Ramos (cell line): ENCODE measurements around the gene GTF2I.
"Not testable (repeated sequence)": the region's sequence is repeated elsewhere in the genome, so short reads cannot be mapped to it uniquely, and the experiment has no call there.

ENCODE experiments used
- in situ Hi-C: fragments of 300-500 bp; cut with MboI; formaldehyde crosslinking; loops from one replicate; pipeline ENCODE4 v1.14.3; 2022; ENCODE audit warnings: low sequenced_read_pairs; ENCODE audit not compliant: unreplicated experiment

The GTF2I gene

DNA sequence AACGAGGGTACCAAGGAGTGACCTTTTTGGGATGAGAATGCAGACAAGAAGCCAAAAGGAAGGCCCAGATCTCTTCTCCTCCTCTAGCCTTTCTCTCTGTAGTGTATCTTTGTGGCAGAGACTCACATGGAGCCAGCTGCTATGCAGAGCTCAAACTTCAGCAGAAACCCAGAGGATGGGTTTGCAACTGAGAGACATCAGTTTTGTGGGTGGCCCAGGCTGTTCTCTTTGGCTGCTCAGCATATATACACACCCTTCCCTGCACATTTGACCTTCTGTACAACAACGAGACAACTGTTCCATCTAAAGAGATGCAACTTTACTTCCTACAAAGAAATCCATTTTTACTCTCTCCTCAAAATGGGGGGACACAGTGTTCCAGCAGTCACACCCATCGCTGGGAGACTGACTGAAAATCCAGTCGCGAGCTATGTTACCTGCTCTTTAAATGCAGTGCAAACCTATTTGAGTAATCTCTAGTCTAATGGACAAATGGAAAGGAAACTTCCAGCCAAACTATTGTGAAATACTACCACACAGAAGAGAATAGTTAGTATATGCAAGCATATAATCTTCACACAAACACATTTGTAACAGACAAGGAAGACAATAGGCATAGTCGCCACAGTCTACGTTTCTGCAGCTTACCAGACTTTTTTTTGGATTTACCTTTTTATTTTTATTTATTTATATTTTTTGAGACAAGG lies 51.2 kb downstream of the GTF2I start:
- in situ Hi-C loops, result no loop called here

- in situ Hi-C loops, result no loop called here
Measured at GRCh38 chr7:74709880-74710671, 52.6 kb downstream of the GTF2I start.

GRCh38 chr7:74713567-74713966 lies 56.0 kb downstream of the GTF2I start:
- in situ Hi-C loops, result no loop called here

- in situ Hi-C loops, result no loop called here
Measured at GRCh38 chr7:74717889-74718288, 60.4 kb downstream of the GTF2I start.

GRCh38 chr7:74718336-74718735 lies 60.8 kb downstream of the GTF2I start:
- in situ Hi-C loops, result no loop called here

GRCh38 chr7:74722153-74722552 lies 64.6 kb downstream of the GTF2I start:
- in situ Hi-C loops, result no loop called here

- in situ Hi-C loops, result no loop called here
Measured at GRCh38 chr7:74725840-74726239, 68.3 kb downstream of the GTF2I start.

GRCh38 chr7:74726309-74727101 lies 69.0 kb downstream of the GTF2I start:
- in situ Hi-C loops, result no loop called here

GRCh38 chr7:74728686-74729085 lies 71.2 kb downstream of the GTF2I start:
- in situ Hi-C loops, result not testable (repeated sequence)

- in situ Hi-C loops, result not testable (repeated sequence)
Measured at GRCh38 chr7:74730186-74730585, 72.7 kb downstream of the GTF2I start.

- in situ Hi-C loops, result not testable (repeated sequence)
Measured at GRCh38 chr7:74739974-74740703, 82.6 kb downstream of the GTF2I start.

- in situ Hi-C loops, result not testable (repeated sequence)
Measured at GRCh38 chr7:74743936-74744557, 86.5 kb downstream of the GTF2I start.

DNA sequence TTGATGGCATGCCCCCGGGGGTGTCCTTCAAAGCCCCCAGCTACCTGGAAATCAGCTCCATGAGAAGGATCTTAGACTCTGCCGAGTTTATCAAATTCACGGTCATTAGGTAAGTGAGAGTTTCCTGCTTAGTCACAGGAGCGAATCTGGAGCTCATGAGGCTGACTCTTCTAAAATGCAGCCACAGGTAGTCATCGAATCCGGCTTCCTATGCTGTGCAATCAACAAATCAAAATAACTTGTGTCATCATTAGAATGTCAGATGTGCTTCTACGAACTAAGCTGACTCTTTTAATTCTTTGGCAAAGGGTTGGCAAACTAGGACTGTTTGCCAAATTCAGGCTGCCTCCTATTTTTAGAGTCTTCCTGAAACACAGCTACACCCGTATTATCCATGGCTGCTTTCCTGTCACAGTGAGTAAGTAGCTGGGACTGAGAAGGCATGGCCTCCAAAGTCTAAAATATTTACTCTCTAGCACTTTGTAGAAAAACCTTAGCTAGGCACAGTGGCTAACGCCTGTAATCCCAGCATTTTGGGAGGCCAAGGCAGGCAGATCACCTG lies 96.5 kb downstream of the GTF2I start:
- in situ Hi-C loops, result not testable (repeated sequence)

- in situ Hi-C loops, result not testable (repeated sequence)
Measured at GRCh38 chr7:74756673-74757072, 99.2 kb downstream of the GTF2I start.

GRCh38 chr7:74758268-74758667 lies 100.8 kb downstream of the GTF2I start:
- in situ Hi-C loops, result not testable (repeated sequence)

GRCh38 chr7:74758982-74759381 lies 101.5 kb downstream of the GTF2I start:
- in situ Hi-C loops, result not testable (repeated sequence)

- in situ Hi-C loops, result not testable (repeated sequence)
Measured at GRCh38 chr7:74765205-74765918, 107.8 kb downstream of the GTF2I start.

DNA sequence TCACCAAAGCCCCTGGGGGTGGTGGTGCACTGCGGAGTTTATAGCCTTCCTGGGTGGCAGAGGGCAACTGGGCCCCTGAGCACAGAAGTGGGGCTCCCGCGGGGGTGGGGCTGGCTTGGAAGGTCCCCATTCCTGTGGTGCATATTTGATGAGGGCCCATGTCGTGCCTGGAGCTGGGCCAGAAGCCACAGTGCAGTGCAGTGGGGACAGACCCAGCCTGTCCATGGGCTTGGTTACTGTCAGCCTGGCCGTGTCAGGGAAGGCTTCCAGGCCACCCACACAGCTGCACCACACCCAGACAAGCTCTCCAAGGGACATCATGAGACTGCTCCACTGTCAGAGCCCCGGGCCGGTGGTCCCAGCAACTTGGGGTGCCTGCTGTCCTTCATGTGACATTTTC lies 109.0 kb downstream of the GTF2I start:
- in situ Hi-C loops, result not testable (repeated sequence)

- in situ Hi-C loops, result not testable (repeated sequence)
Measured at GRCh38 chr7:74766991-74767390, 109.5 kb downstream of the GTF2I start.
